IMR-90 (cell line): ENCODE data around the gene NNT. TPM values are rescaled to one million over a fixed set of nuclear protein-coding genes. Genes with fewer than 3 reads are reported as not detected.

ENCODE experiments used
- ATAC-seq: fragments of 200-7000 bp; cut with Tn5 transposase; 2 replicates; pipeline ENCODE4 v1.9.1; 2020; ENCODE audit warnings: low read depth, mild to moderate bottlenecking, moderate library complexity
- BruUV-seq: library from RNA; stranded (reverse); fragments of 400-500 nt; replicated peaks from 2 replicates; lab custom pipeline; 2021; lab: Mats Ljungman, UMichigan
- CTCF ChIA-PET: fragments of 300-600 bp; formaldehyde crosslinking; extraction: SDS; loops from one replicate; lab custom pipeline; 2021; ENCODE audit warnings: antibody characterized with exemption; lab: Yijun Ruan, JAX
- POLR2A ChIA-PET: fragments of 300-600 bp; sonication (Branson Sonifier 250); formaldehyde crosslinking; loops from one replicate; lab custom pipeline; 2022; ENCODE audit warnings: antibody characterized with exemption; ENCODE audit not compliant: unreplicated experiment; lab: Charles Lee
- DNase-seq: peaks from one replicate; pipeline ENCODE4 v3.0.0; 2013
- H2AFZ ChIP-seq: replicated peaks from 2 replicates; pipeline ENCODE3; 2013; ENCODE audit warnings: low read length, mild to moderate bottlenecking; ENCODE audit not compliant: poor library complexity
- H2AK5ac ChIP-seq: 2 replicates; pipeline ENCODE4 v1.6.1; 2013; ENCODE audit warnings: low read depth, low read length, inconsistent platforms
- H2AK9ac ChIP-seq: replicated peaks from 2 replicates; pipeline ENCODE3; 2013; ENCODE audit warnings: mild to moderate bottlenecking, low read depth, low read length, moderate library complexity; ENCODE audit not compliant: poor library complexity
- H2BK120ac ChIP-seq: 2 replicates; pipeline ENCODE4 v1.6.1; 2013; ENCODE audit warnings: low read depth, low read length, inconsistent platforms
- H2BK15ac ChIP-seq: 3 replicates; pipeline ENCODE4 v1.6.1; 2013; ENCODE audit warnings: low read depth, low read length, inconsistent platforms
- H2BK20ac ChIP-seq: 2 replicates; pipeline ENCODE4 v1.6.1; 2013; ENCODE audit warnings: low read depth, mild to moderate bottlenecking, inconsistent platforms, low read length, moderate library complexity
- H2BK5ac ChIP-seq: 2 replicates; pipeline ENCODE4 v1.6.1; 2013; ENCODE audit warnings: mild to moderate bottlenecking, low read depth, low read length, inconsistent platforms; ENCODE audit not compliant: poor library complexity, severe bottlenecking
- H3K14ac ChIP-seq: replicated peaks from 2 replicates; pipeline ENCODE4 v1.6.1; 2013; ENCODE audit warnings: low read depth, low read length, inconsistent platforms
- H3K18ac ChIP-seq: 2 replicates; pipeline ENCODE4 v1.6.1; 2013; ENCODE audit warnings: low read depth, low read length, control low read depth
- H3K23ac ChIP-seq: 2 replicates; pipeline ENCODE4 v1.6.1; 2013; ENCODE audit warnings: low read depth, low read length, inconsistent platforms
- H3K27ac ChIP-seq: 2 replicates; pipeline ENCODE4 v1.5.1; 2013; ENCODE audit warnings: mild to moderate bottlenecking, control low read depth, low read length; ENCODE audit not compliant: insufficient read depth
- H3K27me3 ChIP-seq: 2 replicates; pipeline ENCODE4 v1.6.1; 2013; ENCODE audit warnings: low read length; ENCODE audit not compliant: control insufficient read depth, insufficient read depth
- H3K36me3 ChIP-seq: 2 replicates; pipeline ENCODE4 v1.6.1; 2013; ENCODE audit warnings: low read length, mixed read lengths; ENCODE audit not compliant: control insufficient read depth, insufficient read depth
- H3K4ac ChIP-seq: 2 replicates; pipeline ENCODE4 v1.6.1; 2013; ENCODE audit warnings: low read depth, low read length, inconsistent platforms
- H3K4me1 ChIP-seq: 2 replicates; pipeline ENCODE4 v1.6.1; 2013; ENCODE audit warnings: low read length, mixed read lengths; ENCODE audit not compliant: control insufficient read depth, insufficient read depth
- H3K4me2 ChIP-seq: 2 replicates; pipeline ENCODE4 v1.6.1; 2013; ENCODE audit warnings: low read depth, mild to moderate bottlenecking, control low read depth, low read length, moderate library complexity
- H3K4me3 ChIP-seq: 2 replicates; pipeline ENCODE4 v1.5.1; 2013; ENCODE audit warnings: low read depth, mild to moderate bottlenecking, control low read depth, low read length, moderate library complexity; ENCODE audit not compliant: insufficient read depth
- H3K56ac ChIP-seq: 2 replicates; pipeline ENCODE4 v1.6.1; 2013; ENCODE audit warnings: low read length, inconsistent platforms; ENCODE audit not compliant: insufficient read depth; ENCODE audit errors: extremely low read depth
- H3K79me1 ChIP-seq, 2 experiments: 2 replicates each; pipeline ENCODE4 v1.6.1; 2013; ENCODE audit warnings: low read length in 2 of 2, inconsistent platforms in 1 of 2, low read depth in 1 of 2
- H3K9ac ChIP-seq: 2 replicates; pipeline ENCODE4 v1.6.1; 2013; ENCODE audit warnings: low read depth, low read length, control low read depth
- H3K9me1 ChIP-seq: 2 replicates; pipeline ENCODE4 v1.6.1; 2013; ENCODE audit warnings: low read length, inconsistent platforms; ENCODE audit not compliant: insufficient read depth
- H3K9me3 ChIP-seq: 2 replicates; pipeline ENCODE4 v1.6.1; 2013; ENCODE audit warnings: low read length; ENCODE audit not compliant: control insufficient read depth, insufficient read depth
- H4K20me1 ChIP-seq: 2 replicates; pipeline ENCODE4 v1.6.1; 2013; ENCODE audit warnings: low read length, inconsistent platforms; ENCODE audit not compliant: insufficient read depth
- H4K5ac ChIP-seq: 2 replicates; pipeline ENCODE4 v1.6.1; 2013; ENCODE audit warnings: mild to moderate bottlenecking, low read depth, low read length, control low read depth
- H4K8ac ChIP-seq, 2 experiments: 2 replicates each; pipeline ENCODE4 v1.6.1; 2013; ENCODE audit warnings: low read depth in 2 of 2, low read length in 2 of 2, control low read depth in 1 of 2, inconsistent platforms in 1 of 2
- H4K91ac ChIP-seq: 2 replicates; pipeline ENCODE4 v1.6.1; 2013; ENCODE audit warnings: low read depth, low read length, inconsistent platforms; ENCODE audit not compliant: insufficient read depth
- MXI1 ChIP-seq: IDR thresholded peaks from 2 replicates; pipeline ENCODE4 v1.6.1; 2012; ENCODE audit warnings: low read depth, mild to moderate bottlenecking, low read length, moderate library complexity, borderline replicate concordance
- RAD21 ChIP-seq: IDR thresholded peaks from 2 replicates; pipeline ENCODE4 v1.6.1; 2012; ENCODE audit warnings: low read length, improper control_type of control experiment
- RFX5 ChIP-seq: IDR thresholded peaks from 2 replicates; pipeline ENCODE4 v1.8.0; 2012; ENCODE audit warnings: low read depth, mild to moderate bottlenecking, low read length, moderate library complexity
- SMC3 ChIP-seq: fragments of 150-350 bp; IDR thresholded peaks from 2 replicates; pipeline ENCODE4 v1.6.1; 2016; ENCODE audit warnings: low read depth, mild to moderate bottlenecking, antibody characterized with exemption, low read length, moderate library complexity
- USF2 ChIP-seq: fragments of 150-350 bp; IDR thresholded peaks from 2 replicates; pipeline ENCODE4 v1.6.1; 2017; ENCODE audit warnings: mild to moderate bottlenecking, antibody characterized with exemption, low read length, low read depth
- WGBS, 2 experiments: methylation state at CpG; one replicate each; pipeline versions ENCODE4 v1.1.5 to v1.1.7; 2013; ENCODE audit warnings: missing lambda C conversion rate in 2 of 2; ENCODE audit not compliant: insufficient read length in 1 of 2; ENCODE audit errors: extremely low coverage in 2 of 2; 5-methylcytosine and 5-hydroxymethylcytosine counted together
- dilution Hi-C: fragments of 300-500 bp; cut with HindIII; formaldehyde crosslinking; loops from one replicate; pipeline ENCODE4 v1.14.3; 2018; ENCODE audit warnings: low sequenced_read_pairs; ENCODE audit not compliant: unreplicated experiment
- in situ Hi-C: fragments of 300-500 bp; cut with MboI; formaldehyde crosslinking; loops from 3 replicates; pipeline ENCODE4 v1.14.3; 2019; ENCODE audit warnings: low sequenced_read_pairs, inconsistent platforms, mixed read lengths
- intact Hi-C: fragments of 100-400 bp; cut with micrococcal nuclease; formaldehyde crosslinking; loops from 2 replicates; pipeline ENCODE4 v1.10.0; 2022
- polyA plus RNA-seq, 3 experiments: library from polyadenylated mRNA; depleted of rRNA; stranded (reverse); fragments of >200 nt; gene quantifications; 2 replicates each; pipeline ENCODE4 v1.2.3, GENCODE V29; 2012; ENCODE audit warnings: low replicate concordance in 1 of 3
- total RNA-seq: library from RNA; depleted of rRNA; stranded (reverse); fragments of >200 nt; gene quantifications from 2 replicates; pipeline ENCODE4 v1.2.3, GENCODE V29; 2012
- TF ChIP-seq, protein P1 (sequence below): conservative IDR thresholded peaks from 2 replicates; pipeline ENCODE4 v1.5.1; 2012; ENCODE audit warnings: mild to moderate bottlenecking, low read depth, low read length, improper control_type of control experiment

Gene NNT
- total and polyA plus RNA-seq, 2 of the 4 experiments (the other 2 are of a cell fraction) = 23.1 to 57.2 TPM

DNA sequence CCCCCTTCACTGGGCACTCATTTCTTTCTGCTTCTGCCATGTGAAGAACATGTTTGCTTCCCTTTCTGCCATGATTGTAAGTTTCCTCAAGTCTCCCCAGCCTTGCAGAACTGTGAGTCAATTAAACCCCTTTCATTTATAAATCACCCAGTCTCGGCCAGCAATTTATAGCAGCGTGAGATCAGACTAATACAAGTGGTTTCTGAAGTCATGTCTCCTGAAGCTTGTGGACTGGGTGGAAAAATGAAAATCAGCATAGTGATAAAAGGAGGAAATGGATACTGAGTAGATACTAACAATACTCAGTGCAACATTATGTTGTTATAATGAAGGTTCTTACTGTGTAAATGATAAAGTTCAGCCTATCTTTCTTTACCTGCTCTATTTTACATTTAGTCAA is 35.1 kb downstream of the NNT start:
- H3K4me3 ChIP-seq = no peak overlapping the region
- no TSS peak for BruUV-seq
- TF ChIP-seq MXI1 (no peak), RFX5 (no peak), USF2 (no peak), RAD21 (no peak), SMC3 (no peak)
- TF ChIP-seq, protein P1, sequence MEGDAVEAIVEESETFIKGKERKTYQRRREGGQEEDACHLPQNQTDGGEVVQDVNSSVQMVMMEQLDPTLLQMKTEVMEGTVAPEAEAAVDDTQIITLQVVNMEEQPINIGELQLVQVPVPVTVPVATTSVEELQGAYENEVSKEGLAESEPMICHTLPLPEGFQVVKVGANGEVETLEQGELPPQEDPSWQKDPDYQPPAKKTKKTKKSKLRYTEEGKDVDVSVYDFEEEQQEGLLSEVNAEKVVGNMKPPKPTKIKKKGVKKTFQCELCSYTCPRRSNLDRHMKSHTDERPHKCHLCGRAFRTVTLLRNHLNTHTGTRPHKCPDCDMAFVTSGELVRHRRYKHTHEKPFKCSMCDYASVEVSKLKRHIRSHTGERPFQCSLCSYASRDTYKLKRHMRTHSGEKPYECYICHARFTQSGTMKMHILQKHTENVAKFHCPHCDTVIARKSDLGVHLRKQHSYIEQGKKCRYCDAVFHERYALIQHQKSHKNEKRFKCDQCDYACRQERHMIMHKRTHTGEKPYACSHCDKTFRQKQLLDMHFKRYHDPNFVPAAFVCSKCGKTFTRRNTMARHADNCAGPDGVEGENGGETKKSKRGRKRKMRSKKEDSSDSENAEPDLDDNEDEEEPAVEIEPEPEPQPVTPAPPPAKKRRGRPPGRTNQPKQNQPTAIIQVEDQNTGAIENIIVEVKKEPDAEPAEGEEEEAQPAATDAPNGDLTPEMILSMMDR = no peak
- no peak overlapping the region for H4K91ac ChIP-seq
- DNase-seq = no peak
- no peak overlapping the region for H2AK5ac ChIP-seq
- no peak overlapping the region for H3K56ac ChIP-seq
- dilution Hi-C loops (no loop called here), intact Hi-C loops (no loop called here), in situ Hi-C loops (loop anchor here (10.0 kb wide), 2 partner anchors 697 to 1137 kb away; no protein-coding TSS in a partner anchor)
- H3K4me2 ChIP-seq = no peak overlapping the region
- ChIA-PET POLR2A (no interaction called here), CTCF (no interaction called here)
- no peak overlapping the region for H2BK15ac ChIP-seq
- H3K23ac ChIP-seq = no peak overlapping the region
- H3K9ac ChIP-seq = no peak overlapping the region
- H4K8ac ChIP-seq = no peak overlapping the region
- H3K9me3 ChIP-seq = no peaks in the 10 kb centered on the region
- no peak overlapping the region for H3K14ac ChIP-seq
- no peak for ATAC-seq
- H3K79me1 ChIP-seq = peaks cover 14 to 41% of the 10 kb centered on the region in 2 experiments
- WGBS, 2 experiments = no CpG with 5 or more reads among the region's 2 CpGs
- peaks cover 5% of the 10 kb centered on the region; the same call in 1 of the 2 replicates for H3K9me1 ChIP-seq
- H2AK9ac ChIP-seq = no peak overlapping the region
- no peak overlapping the region for H4K5ac ChIP-seq
- no peak overlapping the region for H2BK5ac ChIP-seq
- H2BK20ac ChIP-seq = no peak overlapping the region
- no peaks in the 10 kb centered on the region for H3K27me3 ChIP-seq
- H3K18ac ChIP-seq = no peak overlapping the region
- peaks cover 5% of the 10 kb centered on the region for H3K36me3 ChIP-seq
- H3K4ac ChIP-seq = no peak overlapping the region
- H3K4me1 ChIP-seq = peaks cover 9% of the 10 kb centered on the region
- H2AFZ ChIP-seq = no peak overlapping the region
- no peak overlapping the region for H2BK120ac ChIP-seq
- H3K27ac ChIP-seq = no peak overlapping the region
- no peaks in the 10 kb centered on the region for H4K20me1 ChIP-seq
